ENCODE data around the gene ENTPD6. TPM values are rescaled to one million over a fixed set of nuclear protein-coding genes. Genes with fewer than 3 reads are reported as not detected.

The ENTPD6 gene
- total RNA-seq, 3 donors from 2014 or later (not counting 1 experiment from before 2014, with no cell fraction given) = 36.4 to 43.1 (median 41.4) TPM

- 86% methylated on average over 8 of the region's 9 CpGs for WGBS (ENCODE audit: insufficient coverage)
- H3K27ac Mint-ChIP-seq = peak overlapping the region in 1 of 2 donors; percentile 78
- DNase-seq = no peak
- intact Hi-C loops (cut with micrococcal nuclease) = no loop called here
- peak overlapping the region; percentile 85 for H3K4me3 Mint-ChIP-seq
- Histone ChIP-seq H3K4me3 (ENCODE audit: low read length) (no peak overlapping the region), H3K4me1 (ENCODE audit: control insufficient read depth, insufficient read depth, low read length) (peaks cover 21% of the 10 kb centered on the region), H3K27ac (ENCODE audit: low read length) (no peak overlapping the region), H3K27me3 (ENCODE audit: control insufficient read depth, insufficient read depth, low read length) (no peaks in the 10 kb centered on the region), H3K9me3 (ENCODE audit: control insufficient read depth, insufficient read depth, low read length) (no peaks in the 10 kb centered on the region), H3K36me3 (ENCODE audit: control insufficient read depth, insufficient read depth, low read length) (no peaks in the 10 kb centered on the region)
- H3K9me3 Mint-ChIP-seq = no peaks in the 10 kb centered on the region
- no peak for ATAC-seq
- TF ChIP-seq CTCF (IDR thresholded peaks at IDR 0.05) = no peak
- H3K36me3 Mint-ChIP-seq = no peaks in the 10 kb centered on the region
- peaks cover 28 to 33% of the 10 kb centered on the region in 2 donors for H3K4me1 Mint-ChIP-seq
- H3K27me3 Mint-ChIP-seq (ENCODE audit: low read depth in 2 of 2) = peaks cover 19% of the 10 kb centered on the region in 2 donors
Observed at GRCh38 chr20:25246182-25246999, 50.9 kb downstream of the ENTPD6 start.

- Mint-ChIP-seq H3K9me3 (no peaks in the 10 kb centered on the region), H3K4me1 (peaks cover 28 to 34% of the 10 kb centered on the region in 2 donors), H3K36me3 (no peaks in the 10 kb centered on the region), H3K4me3 (peak overlapping the region; percentile 85), H3K27me3 (ENCODE audit: low read depth in 2 of 2) (peaks cover 13 to 15% of the 10 kb centered on the region in 2 donors), H3K27ac (peak overlapping the region in 1 of 2 donors; percentile 78)
- TF ChIP-seq CTCF (IDR thresholded peaks at IDR 0.05) = no peak
- H3K27ac ChIP-seq (ENCODE audit: low read length) = no peak overlapping the region
- WGBS (ENCODE audit: insufficient coverage) = 15% methylated on average over 24 of the region's 24 CpGs
- H3K4me1 ChIP-seq (ENCODE audit: control insufficient read depth, insufficient read depth, low read length) = peaks cover 21% of the 10 kb centered on the region
- DNase-seq (peak in 1 of 2 donors; percentile 49), ATAC-seq (no peak)
- peak overlapping the region; percentile 94 for H3K4me3 ChIP-seq (ENCODE audit: low read length)
- no peaks in the 10 kb centered on the region for H3K36me3 ChIP-seq (ENCODE audit: control insufficient read depth, insufficient read depth, low read length)
- H3K27me3 ChIP-seq (ENCODE audit: control insufficient read depth, insufficient read depth, low read length) = no peaks in the 10 kb centered on the region
- intact Hi-C loops (cut with micrococcal nuclease) = loop anchor here (1.0 kb wide), 3 partner anchors 52 to 255 kb away; partner anchors contain the start of genes ABHD12, APMAP and ENTPD6
- no peaks in the 10 kb centered on the region for H3K9me3 ChIP-seq (ENCODE audit: control insufficient read depth, insufficient read depth, low read length)
Observed at GRCh38 chr20:25247000-25247517, 51.5 kb downstream of the ENTPD6 start.

- peaks cover 8 to 10% of the 10 kb centered on the region in 2 donors for H3K27me3 Mint-ChIP-seq (ENCODE audit: low read depth in 2 of 2)
- no peaks in the 10 kb centered on the region for H3K9me3 Mint-ChIP-seq
- no peak for TF ChIP-seq CTCF (IDR thresholded peaks at IDR 0.05)
- no peaks in the 10 kb centered on the region for H3K36me3 Mint-ChIP-seq
- intact Hi-C loops (cut with micrococcal nuclease) = loop anchor here (1.0 kb wide), 3 partner anchors 52 to 255 kb away; partner anchors contain the start of genes ABHD12, APMAP and ENTPD6
- H3K36me3 ChIP-seq (ENCODE audit: control insufficient read depth, insufficient read depth, low read length) = no peaks in the 10 kb centered on the region
- peak overlapping the region; percentile 94 for H3K4me3 ChIP-seq (ENCODE audit: low read length)
- H3K9me3 ChIP-seq (ENCODE audit: control insufficient read depth, insufficient read depth, low read length) = no peaks in the 10 kb centered on the region
- H3K4me1 Mint-ChIP-seq = peaks cover 28 to 39% of the 10 kb centered on the region in 2 donors
- peak overlapping the region in 1 of 2 donors; percentile 78 for H3K27ac Mint-ChIP-seq
- peak overlapping the region; percentile 90 for H3K4me3 Mint-ChIP-seq
- DNase-seq = peak in 1 of 2 donors; percentile 26
- peak; percentile 42 to 48 (median 47) for ATAC-seq
- no peak overlapping the region for H3K27ac ChIP-seq (ENCODE audit: low read length)
- no peaks in the 10 kb centered on the region for H3K27me3 ChIP-seq (ENCODE audit: control insufficient read depth, insufficient read depth, low read length)
- under 1% methylated on average over 37 of the region's 37 CpGs for WGBS (ENCODE audit: insufficient coverage)
- peaks cover 21% of the 10 kb centered on the region for H3K4me1 ChIP-seq (ENCODE audit: control insufficient read depth, insufficient read depth, low read length)
Observed at GRCh38 chr20:25247518-25247955, 52.0 kb downstream of the ENTPD6 start.
